DMS114 treated with DMSO at 0.1 percent for 48 hours (cell line): ENCODE measurements around the gene STOX1.
"Not testable (repeated sequence)": the region's sequence is repeated elsewhere in the genome, so short reads cannot be mapped to it uniquely, and the experiment has no call there.

Experiments used
- DNase-seq: peaks from one replicate; lab custom pipeline; 2025; ENCODE audit not compliant: unreplicated experiment; lab: John Stamatoyannopoulos, UW

STOX1 gene

GRCh38 chr10:68829521-68829920, 2.2 kb downstream of the STOX1 start:
- DNase-seq, result no peak

- DNase-seq, result no peak
Observed at GRCh38 chr10:68829952-68830351, 2.6 kb downstream of the STOX1 start.

- DNase-seq, result no peak
Observed at GRCh38 chr10:68831961-68832455, 4.7 kb downstream of the STOX1 start.

- no peak for DNase-seq
Observed at GRCh38 chr10:68832601-68833000, 5.3 kb downstream of the STOX1 start.

DNA sequence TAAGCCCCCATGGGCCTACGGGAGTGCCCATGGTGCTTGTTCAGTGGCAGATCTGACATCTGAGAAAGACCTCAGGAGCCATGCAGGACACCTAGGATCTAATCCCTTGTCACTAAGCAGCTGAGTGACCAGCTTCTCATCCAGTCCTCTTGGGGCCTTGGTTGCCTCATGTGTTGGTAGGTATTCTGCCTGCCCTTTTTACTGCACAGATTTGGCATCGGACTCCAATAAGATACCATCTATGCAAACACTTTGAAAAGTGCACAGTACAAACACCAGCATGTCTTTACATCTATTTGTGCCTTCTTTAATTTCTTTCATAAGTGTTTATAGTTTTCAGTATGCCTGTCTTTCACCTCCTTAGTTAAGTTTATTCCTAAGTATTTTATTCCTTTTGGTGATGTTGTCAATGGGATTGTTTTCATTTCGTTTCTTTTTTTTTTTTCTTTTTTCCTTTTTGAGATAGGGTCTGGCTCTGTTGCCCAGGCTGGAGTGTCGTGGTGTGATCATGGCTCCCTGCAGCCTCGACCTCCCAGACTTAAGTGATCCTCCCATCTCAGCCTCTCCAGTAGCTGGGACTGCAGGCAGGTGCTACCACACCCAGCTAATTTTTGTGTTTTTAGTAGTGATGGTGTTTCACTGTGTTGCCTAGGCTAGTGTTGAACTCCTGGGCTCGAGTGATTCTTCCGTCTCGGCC, 10.4 kb downstream of the STOX1 start:
- no peak for DNase-seq

DNA sequence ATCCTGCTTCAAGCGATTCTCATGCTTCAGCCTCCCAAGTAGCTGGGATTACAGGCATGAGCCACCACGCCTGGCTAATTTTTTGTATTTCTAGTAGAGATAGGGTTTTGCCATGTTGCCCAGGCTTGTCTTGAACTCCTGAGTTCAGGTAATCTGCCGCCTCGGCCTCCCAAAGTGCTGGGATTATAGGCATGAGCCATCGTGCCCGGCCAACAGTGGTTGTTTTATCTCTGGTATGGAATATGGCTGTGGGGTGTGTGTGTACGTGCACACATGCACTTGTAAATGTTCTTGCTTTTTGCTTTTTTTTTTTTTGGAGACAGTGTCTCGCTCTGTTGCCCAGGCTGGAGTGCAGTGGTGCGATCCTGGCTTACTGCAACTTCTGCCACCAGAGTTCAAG, 13.3 kb downstream of the STOX1 start:
- not testable (repeated sequence) for DNase-seq

GRCh38 chr10:68848281-68848680, 20.9 kb downstream of the STOX1 start:
- DNase-seq, result no peak

- no peak for DNase-seq
Observed at GRCh38 chr10:68848806-68849205, 21.5 kb downstream of the STOX1 start.

DNA sequence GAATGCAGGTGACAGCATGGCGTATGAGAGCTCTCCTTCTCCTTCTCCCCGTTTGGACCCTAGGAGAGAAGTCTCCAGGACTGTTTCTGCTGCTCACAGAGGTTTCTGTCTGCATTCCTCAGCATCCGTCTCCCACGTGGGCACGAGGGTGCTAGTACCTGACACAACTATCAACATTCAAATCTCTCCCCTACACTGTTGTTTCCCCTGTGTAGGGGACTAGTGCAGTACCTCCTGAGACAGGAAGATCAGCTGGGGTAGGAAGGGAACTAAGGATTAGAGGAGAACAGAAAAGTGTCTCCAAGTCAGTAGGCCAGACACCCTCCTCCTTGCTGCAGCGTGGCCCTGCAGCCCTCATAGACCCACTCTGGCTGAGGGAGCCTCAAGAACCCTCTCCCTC, 29.0 kb downstream of the STOX1 start:
- DNase-seq, result no peak

DNA sequence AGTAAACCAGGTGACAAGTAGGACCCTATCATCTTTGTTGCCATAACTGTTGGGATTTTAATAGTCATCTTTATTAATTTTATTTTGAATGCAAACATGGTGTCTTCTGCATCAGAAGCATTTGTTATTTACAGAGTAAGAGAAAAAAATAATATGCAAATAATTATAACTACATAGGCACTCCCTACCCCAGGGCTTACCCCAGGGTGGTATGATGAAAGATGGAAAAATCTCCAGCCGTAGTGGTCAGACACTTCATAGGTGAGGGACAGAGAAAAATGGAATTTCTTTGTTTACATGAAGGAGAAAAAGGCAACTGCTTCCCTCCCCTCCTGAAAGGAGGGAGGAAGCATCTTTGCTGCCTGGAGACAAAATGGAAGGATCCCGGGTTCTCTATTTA, 29.7 kb downstream of the STOX1 start:
- no peak for DNase-seq

DNA sequence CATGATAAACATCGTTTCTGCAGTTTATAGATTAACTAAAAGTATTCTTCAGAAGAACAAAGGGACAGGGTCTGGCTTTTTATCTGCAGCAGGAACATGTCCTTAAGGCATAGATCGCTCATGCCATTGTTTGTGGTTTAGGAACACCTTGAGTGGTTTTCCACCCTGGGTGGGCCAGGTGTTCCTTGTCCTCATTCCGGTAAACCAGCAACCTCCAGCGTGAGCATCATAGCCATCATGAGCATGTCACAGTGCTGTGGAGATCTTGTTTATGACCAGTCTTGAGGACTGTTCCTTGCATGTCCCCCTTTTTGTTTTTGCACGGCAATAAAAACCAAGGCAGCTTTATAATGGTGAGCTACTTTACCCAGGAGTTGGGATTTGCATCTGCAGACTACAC, 33.9 kb downstream of the STOX1 start:
- DNase-seq, result no peak

- no peak for DNase-seq
Observed at GRCh38 chr10:68864611-68865010, 37.3 kb downstream of the STOX1 start.

GRCh38 chr10:68868173-68868572, 40.8 kb downstream of the STOX1 start:
- DNase-seq, result not testable (repeated sequence)

DNA sequence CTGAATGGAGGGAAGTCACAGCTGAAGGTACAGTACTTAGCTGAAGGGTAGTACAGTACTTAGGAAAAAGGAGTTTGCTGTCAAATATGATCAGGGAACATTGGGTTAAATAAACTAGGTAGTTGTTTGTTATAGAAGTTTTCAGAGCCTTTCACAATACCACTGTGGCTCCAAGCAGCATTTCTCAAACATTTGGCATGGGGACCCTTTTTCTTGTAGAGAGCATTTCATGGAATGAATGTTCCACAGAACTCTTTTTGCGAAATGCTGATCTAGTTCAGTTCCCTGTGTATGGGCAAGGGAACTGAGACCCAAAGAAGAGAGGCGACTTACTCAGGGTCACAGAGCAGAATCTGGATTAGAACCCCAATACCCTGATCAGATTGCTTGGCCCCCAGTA, 42.3 kb downstream of the STOX1 start:
- DNase-seq, result no peak

DNA sequence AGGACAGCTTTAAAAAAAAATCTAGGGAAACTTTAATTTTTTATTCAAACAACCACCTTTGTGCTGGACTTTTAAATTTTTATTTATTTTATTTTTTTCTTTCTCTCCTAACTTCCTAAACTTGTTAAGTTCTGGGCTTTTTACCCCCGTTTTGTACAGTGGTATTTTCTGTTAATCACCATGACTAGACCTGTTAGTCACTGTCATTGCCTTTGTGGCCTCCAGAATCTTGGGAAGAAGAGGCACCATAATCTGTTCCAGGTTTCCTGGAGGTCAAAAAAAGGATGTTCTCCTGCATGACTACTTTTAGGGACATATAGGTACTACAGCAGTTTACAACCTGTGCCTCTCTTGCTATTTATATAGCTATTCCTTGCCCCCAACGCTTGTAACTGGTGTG, 42.7 kb downstream of the STOX1 start:
- no peak for DNase-seq

DNA sequence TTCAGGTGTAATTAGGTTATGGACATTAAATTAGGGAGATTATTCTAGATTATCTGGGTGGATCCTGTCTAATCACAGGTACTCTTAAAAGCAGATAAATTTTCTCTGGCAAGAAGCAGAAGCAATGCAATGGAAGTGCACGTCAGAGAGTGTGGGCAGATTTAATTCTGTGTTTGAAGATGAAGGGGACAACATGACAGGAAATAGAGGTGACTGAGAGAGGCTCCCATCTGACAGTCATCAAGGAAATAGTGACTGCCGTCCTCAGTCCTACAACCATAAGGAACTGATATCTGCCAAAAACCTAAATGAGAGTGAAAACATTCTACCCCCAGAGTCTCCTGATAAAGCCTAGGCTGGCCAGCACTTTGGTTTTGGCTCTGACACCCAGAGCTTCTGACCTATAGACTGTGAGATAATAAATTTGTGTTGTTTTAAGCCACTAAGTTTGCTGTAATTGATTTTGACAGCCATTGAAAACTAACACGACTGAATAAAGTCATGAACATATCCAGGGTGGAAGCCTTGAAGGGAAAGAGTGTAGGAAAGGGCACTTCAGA, 43.3 kb downstream of the STOX1 start:
- DNase-seq, result no peak

GRCh38 chr10:68871105-68871711, 43.9 kb downstream of the STOX1 start:
- DNase-seq, result no peak

DNA sequence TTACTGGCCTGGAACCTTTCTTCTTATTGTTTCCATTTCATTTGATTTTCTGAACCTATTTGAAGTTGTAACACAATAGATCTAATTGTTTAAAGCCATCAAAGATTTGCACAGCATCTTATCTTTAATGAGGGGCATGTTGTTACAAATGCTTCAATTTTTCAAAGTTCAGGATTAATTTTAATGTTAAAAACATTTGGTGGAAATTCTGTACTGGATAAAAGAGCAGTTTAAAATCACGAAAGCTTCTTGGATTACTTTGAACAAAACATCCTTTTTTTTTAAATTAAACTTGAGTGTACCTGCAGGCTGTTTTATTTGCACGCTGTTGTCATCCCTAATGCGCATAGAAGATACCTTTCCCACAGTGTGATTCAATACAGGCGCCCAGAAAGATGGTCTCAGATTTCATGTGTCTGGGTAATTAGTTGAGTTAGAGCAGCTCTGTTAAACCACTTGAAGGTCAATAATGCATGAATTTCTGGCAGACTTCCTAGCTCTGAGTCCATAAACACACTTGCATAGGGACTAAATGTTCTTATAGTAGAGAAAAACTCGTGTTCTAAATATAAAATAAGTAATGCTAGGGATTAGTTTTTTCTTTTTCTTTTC, 44.5 kb downstream of the STOX1 start:
- DNase-seq, result no peak

DNA sequence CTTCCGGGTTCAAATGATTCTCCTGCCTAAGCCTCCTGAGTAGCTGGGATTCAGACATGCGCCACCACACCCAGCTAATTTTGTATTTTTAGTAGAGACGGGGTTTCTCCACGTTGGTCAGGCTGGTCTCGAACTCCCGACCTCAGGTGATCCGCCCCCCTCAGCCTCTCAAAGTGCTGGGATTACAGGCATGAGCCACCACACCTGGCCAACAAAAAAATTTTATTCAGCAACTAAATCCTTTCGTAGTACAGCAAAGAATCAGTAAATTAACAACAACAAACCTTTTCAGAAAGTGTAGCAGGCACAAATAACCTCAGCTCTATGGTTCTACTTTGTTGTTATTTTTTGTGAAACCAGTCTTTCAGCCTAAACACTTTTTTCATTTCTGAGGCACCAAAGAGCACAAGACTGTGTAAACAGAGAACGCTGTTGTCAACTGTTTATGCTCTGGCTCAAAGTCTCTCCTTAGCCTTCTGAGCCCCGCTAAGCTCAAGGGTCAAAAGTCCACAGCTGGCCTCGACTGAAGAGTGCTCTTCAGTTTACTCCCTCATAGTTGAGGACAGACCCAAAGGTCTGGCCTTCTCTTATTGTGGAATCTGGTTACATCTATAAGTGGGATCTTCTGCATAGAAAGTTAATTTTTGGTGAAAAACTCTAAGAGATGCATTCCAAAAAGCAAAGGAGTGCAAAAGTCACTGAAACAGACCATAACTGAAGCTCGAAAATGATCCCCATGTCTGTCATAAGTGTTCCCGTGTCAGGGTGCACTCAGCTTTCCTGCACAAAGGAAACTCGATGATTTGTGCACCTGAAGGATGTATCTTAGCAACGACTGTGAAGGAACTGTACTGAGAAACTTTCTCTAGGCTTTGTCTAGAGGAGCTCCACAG, 49.2 kb downstream of the STOX1 start:
- DNase-seq, result no peak

DNA sequence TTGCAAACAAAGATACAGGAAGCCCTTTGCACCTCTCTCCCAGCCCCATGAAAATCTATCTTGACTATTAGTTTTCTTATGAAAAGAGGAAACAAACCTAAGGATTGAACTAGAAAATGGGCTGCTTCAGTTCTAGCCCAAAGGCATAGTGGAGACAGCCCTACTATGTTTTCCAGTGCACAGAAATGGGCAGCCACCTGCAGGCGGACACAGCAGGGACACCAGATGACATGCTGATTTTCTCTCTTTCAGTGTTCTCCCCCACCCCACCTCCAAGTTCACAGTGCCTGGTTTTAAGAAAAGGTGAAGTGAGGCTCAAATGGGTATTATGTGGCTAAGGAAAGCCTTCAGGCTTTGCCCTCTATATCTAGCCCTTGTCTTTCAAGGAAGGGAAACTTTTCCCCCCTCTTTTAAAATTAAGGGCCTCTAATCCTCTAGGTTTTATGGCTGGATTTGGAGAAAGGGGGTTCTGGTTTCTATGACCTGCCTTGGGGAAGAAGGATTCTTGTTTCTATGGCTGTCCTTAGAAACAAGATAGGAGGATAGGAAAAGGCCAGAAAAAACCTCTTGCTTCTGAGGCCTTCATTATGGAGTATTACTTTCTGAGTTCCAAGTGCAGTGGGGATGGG, 50.3 kb downstream of the STOX1 start:
- no peak for DNase-seq

DNA sequence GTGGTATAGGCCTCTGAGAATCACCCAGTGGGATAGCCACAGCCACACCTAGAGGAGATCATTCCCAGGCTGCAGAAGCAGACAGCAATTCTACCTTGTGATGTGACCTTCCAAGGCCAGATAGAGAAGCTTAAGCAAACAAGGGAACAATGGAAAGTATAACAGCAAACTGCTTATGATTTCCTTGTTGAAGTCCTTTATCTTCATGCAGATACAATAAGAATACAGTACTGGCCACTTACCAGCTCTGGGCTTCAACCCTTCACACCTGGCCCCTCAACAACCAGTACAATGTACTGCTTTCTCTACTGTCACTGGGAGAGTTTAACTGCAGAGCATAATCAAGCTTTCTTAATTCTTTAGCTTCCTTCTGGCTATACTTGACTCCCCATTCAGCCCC, 51.2 kb downstream of the STOX1 start:
- DNase-seq, result no peak
